Panc1 (cell line): ENCODE data around the gene SCNM1. TPM values are rescaled to one million over a fixed set of nuclear protein-coding genes. Genes with fewer than 3 reads are reported as not detected.

ENCODE experiments used
- ATAC-seq: fragments of 200-7000 bp; cut with Tn5 transposase; 2 replicates; pipeline ENCODE4 v1.9.1; 2020; ENCODE audit warnings: mild to moderate bottlenecking, moderate library complexity
- BruUV-seq: library from RNA; stranded (reverse); fragments of 400-500 nt; replicated peaks from 2 replicates; lab custom pipeline; 2021; lab: Mats Ljungman, UMichigan
- CTCF ChIA-PET: fragments of 300-600 bp; sonication (Branson Sonifier 250); formaldehyde crosslinking; loops from one replicate; lab custom pipeline; 2022; ENCODE audit warnings: antibody characterized with exemption; lab: Charles Lee
- POLR2A ChIA-PET: fragments of 300-600 bp; sonication (Branson Sonifier 250); formaldehyde crosslinking; loops from one replicate; lab custom pipeline; 2022; ENCODE audit warnings: antibody characterized with exemption; lab: Charles Lee
- DNase-seq: peaks from one replicate; pipeline ENCODE4 v3.0.0-alpha.2; 2010; ENCODE audit warnings: low read depth, low spot score
- H3K27ac ChIP-seq: 2 replicates; pipeline ENCODE4 v1.5.1; 2011; ENCODE audit warnings: mild to moderate bottlenecking, low read length, inconsistent platforms
- H3K27me3 ChIP-seq: fragments of 200-500 bp; sonication (Bioruptor generic); 2 replicates; pipeline ENCODE4 v1.6.0; 2014; ENCODE audit warnings: low read length, inconsistent platforms; ENCODE audit not compliant: control insufficient read depth, insufficient read depth
- H3K36me3 ChIP-seq: fragments of 200-500 bp; sonication (Bioruptor generic); 2 replicates; pipeline ENCODE4 v1.5.1; 2014; ENCODE audit warnings: inconsistent platforms, mild to moderate bottlenecking, low read length, moderate library complexity; ENCODE audit not compliant: control insufficient read depth, insufficient read depth
- H3K4me1 ChIP-seq: 2 replicates; pipeline ENCODE4 v1.5.1; 2011; ENCODE audit warnings: inconsistent platforms, mild to moderate bottlenecking, low read length, moderate library complexity; ENCODE audit not compliant: control insufficient read depth, insufficient read depth
- H3K4me3 ChIP-seq, 2 experiments: 2 replicates each; pipeline ENCODE4 v1.5.1; 2011 to 2012; ENCODE audit warnings: low read depth in 2 of 2, low read length in 2 of 2, mild to moderate bottlenecking in 2 of 2, inconsistent platforms in 1 of 2, moderate library complexity in 1 of 2
- H3K9me3 ChIP-seq: fragments of 200-500 bp; sonication (Bioruptor generic); 2 replicates; pipeline ENCODE4 v1.5.1; 2014; ENCODE audit warnings: low read depth, mild to moderate bottlenecking, inconsistent platforms, low read length, moderate library complexity; ENCODE audit not compliant: control insufficient read depth, insufficient read depth
- CTCF ChIP-seq: fragments of 450-650 bp; IDR thresholded peaks from 2 replicates; pipeline ENCODE4 v1.5.1; 2017; ENCODE audit warnings: mild to moderate bottlenecking
- POLR2AphosphoS5 ChIP-seq: IDR thresholded peaks from 2 replicates; pipeline ENCODE4 v1.6.1; 2012; ENCODE audit warnings: mild to moderate bottlenecking, low read depth, low read length, moderate library complexity
- SIN3A ChIP-seq: IDR thresholded peaks from 2 replicates; pipeline ENCODE4 v1.6.1; 2012; ENCODE audit warnings: low read depth, mild to moderate bottlenecking, low read length, moderate library complexity, borderline replicate concordance; ENCODE audit not compliant: insufficient read depth
- TCF7L2 ChIP-seq: IDR thresholded peaks from 2 replicates; pipeline ENCODE4 v1.6.1; 2011; ENCODE audit warnings: mild to moderate bottlenecking, low read depth, low read length, inconsistent platforms
- in situ Hi-C: cut with HindIII; loops from 2 replicates; pipeline ENCODE4 v1.10.0; 2016; ENCODE audit warnings: low sequenced_read_pairs, low pct_unique_long_range_greater_than_20kb
- intact Hi-C: fragments of 100-400 bp; cut with micrococcal nuclease; formaldehyde crosslinking; loops from one replicate; pipeline ENCODE4 v1.10.0; 2022; ENCODE audit not compliant: unreplicated experiment
- total RNA-seq: library from RNA; stranded (reverse); gene quantifications from one replicate; pipeline ENCODE4 v1.2.1, GENCODE V29; 2021; ENCODE audit not compliant: unreplicated experiment
- TF ChIP-seq, protein P1 (sequence below), 2 experiments: IDR thresholded peaks; 2 replicates each; pipeline ENCODE4 v1.6.1; 2011 to 2012; ENCODE audit warnings: low read depth in 2 of 2, control low read depth in 1 of 2, low read length in 1 of 2, mild to moderate bottlenecking in 1 of 2, moderate library complexity in 1 of 2; ENCODE audit not compliant: insufficient read depth in 1 of 2

Gene SCNM1
- total RNA-seq, 1 experiment from 2014 or later: 36.5 TPM

GRCh38 chr1:151171190-151171589, 5.2 kb downstream of the SCNM1 start:
- DNase-seq (no peak), ATAC-seq (no peak)
- ChIA-PET CTCF (interaction anchor here (0.7 kb wide), 1 partner anchor 46 kb away, joined by 3 read pairs; no protein-coding TSS in a partner anchor), POLR2A (no interaction called here)
- Histone ChIP-seq H3K27me3 (no peaks in the 10 kb centered on the region), H3K36me3 (peaks cover 10% of the 10 kb centered on the region), H3K4me3 (no peak overlapping the region), H3K4me1 (peaks cover 7% of the 10 kb centered on the region), H3K9me3 (no peaks in the 10 kb centered on the region), H3K27ac (no peak overlapping the region)
- intact Hi-C loops (no loop called here), in situ Hi-C loops (no loop called here)
- TF ChIP-seq SIN3A (no peak), CTCF (no peak), TCF7L2 (no peak), POLR2AphosphoS5 (0 out of 2 replicates have a peak, but pooled peaks have one; percentile 25)
- TF ChIP-seq, protein P1, sequence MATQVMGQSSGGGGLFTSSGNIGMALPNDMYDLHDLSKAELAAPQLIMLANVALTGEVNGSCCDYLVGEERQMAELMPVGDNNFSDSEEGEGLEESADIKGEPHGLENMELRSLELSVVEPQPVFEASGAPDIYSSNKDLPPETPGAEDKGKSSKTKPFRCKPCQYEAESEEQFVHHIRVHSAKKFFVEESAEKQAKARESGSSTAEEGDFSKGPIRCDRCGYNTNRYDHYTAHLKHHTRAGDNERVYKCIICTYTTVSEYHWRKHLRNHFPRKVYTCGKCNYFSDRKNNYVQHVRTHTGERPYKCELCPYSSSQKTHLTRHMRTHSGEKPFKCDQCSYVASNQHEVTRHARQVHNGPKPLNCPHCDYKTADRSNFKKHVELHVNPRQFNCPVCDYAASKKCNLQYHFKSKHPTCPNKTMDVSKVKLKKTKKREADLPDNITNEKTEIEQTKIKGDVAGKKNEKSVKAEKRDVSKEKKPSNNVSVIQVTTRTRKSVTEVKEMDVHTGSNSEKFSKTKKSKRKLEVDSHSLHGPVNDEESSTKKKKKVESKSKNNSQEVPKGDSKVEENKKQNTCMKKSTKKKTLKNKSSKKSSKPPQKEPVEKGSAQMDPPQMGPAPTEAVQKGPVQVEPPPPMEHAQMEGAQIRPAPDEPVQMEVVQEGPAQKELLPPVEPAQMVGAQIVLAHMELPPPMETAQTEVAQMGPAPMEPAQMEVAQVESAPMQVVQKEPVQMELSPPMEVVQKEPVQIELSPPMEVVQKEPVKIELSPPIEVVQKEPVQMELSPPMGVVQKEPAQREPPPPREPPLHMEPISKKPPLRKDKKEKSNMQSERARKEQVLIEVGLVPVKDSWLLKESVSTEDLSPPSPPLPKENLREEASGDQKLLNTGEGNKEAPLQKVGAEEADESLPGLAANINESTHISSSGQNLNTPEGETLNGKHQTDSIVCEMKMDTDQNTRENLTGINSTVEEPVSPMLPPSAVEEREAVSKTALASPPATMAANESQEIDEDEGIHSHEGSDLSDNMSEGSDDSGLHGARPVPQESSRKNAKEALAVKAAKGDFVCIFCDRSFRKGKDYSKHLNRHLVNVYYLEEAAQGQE (IDR thresholded peaks at IDR 0.05; ENCODE audit: insufficient read depth in 1 of 2, low read depth in 2 of 2, low read length in 1 of 2): no peak
- BruUV-seq: no TSS peak

DNA sequence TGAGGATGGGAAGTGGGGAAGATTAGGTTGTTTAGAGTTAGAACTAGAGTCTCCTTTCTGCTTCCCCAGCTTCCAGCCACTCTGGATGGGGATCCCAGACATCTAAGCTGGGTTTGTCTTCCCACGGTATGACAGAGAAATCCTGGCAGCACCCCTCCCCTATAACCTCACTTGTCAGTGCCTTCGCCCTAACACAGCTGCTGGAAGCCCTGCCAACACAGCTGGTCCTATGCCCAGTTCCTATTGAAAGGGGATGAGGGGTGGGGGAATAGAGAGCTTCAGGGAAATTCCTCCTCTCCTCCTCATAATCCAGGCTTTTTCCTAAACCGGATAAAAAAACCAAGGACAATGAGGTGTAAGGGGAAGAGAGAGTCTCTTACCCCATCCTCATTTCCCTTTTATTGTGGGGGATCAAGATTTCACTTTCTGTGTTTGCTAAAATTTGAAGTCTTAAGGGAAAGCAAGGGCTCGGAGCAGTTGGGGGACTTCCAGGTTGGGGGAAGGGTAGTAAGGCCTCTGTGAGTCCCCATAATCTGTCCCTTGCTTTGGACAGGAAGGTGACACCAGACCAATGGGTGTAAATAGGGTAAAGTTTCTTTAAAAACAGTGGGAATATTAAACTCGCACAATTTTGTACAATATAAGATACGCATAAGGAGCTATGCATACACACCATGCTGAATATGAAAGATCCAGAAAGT, 9.2 kb downstream of the SCNM1 start:
- no peaks in the 10 kb centered on the region for H3K9me3 ChIP-seq
- ChIA-PET POLR2A (no interaction called here), CTCF (no interaction called here)
- no TSS peak for BruUV-seq
- H3K36me3 ChIP-seq: 0 out of 2 replicates have a peak, but pooled peaks cover 3% of the 10 kb centered on the region
- DNase-seq: no peak
- no peak overlapping the region for H3K4me3 ChIP-seq
- H3K27ac ChIP-seq: no peak overlapping the region
- H3K4me1 ChIP-seq: no peaks in the 10 kb centered on the region
- in situ Hi-C loops (no loop called here), intact Hi-C loops (no loop called here)
- no peak for ATAC-seq
- H3K27me3 ChIP-seq: no peaks in the 10 kb centered on the region
- no peak for TF ChIP-seq POLR2AphosphoS5
- TF ChIP-seq SIN3A: no peak
- TF ChIP-seq, protein P1 (IDR thresholded peaks at IDR 0.05; ENCODE audit: insufficient read depth in 1 of 2, low read depth in 2 of 2, low read length in 1 of 2): no peak
- no peak for TF ChIP-seq TCF7L2
- no peak for TF ChIP-seq CTCF
